ENCODE results near the gene CR2.
"Not testable (repeated sequence)": the region's sequence is repeated elsewhere in the genome, so short reads cannot be mapped to it uniquely, and the experiment has no call there.

Gene CR2

GRCh38 chr1:207510444-207510843, 56.3 kb downstream of the CR2 start:
- DNase-seq (ENCODE audit: low read depth), result no peak

GRCh38 chr1:207514890-207515289, 60.8 kb downstream of the CR2 start:
- DNase-seq (ENCODE audit: low read depth), result no peak

- DNase-seq (ENCODE audit: low read depth), result no peak
These were observed 62.6 kb downstream of the CR2 start for GRCh38 chr1:207516729-207517128.

DNA sequence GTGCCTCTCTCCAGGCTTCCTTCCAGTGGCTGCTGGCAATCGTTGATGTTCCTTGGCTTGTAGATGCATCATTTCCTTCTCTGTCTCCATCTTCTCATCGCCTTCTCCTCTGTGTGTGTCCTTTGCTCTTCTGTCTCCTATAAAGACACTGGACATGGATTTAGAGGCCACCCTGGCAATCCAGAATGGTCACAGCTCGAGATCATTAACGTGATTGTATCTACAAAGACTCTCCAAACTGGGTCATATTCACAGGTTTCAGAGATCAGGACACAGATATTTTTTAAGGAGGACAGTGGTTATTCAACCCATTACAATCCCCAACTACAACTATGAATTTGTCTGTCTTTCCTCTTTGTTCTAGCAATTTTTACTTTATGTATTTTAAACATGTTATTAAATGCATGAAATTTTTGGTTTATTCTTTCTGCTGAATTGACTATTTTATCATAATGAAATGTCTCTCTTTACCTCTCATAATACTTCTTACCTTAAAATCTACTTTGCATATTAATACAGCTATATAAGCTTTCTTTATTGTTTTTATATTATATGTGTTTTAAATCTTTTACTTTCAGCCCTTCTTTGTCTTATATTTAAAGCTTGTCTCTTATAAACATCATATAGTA, 64.6 kb downstream of the CR2 start:
- DNase-seq (ENCODE audit: low read depth), result no peak

GRCh38 chr1:207519505-207520399, 65.6 kb downstream of the CR2 start:
- no peak for DNase-seq (ENCODE audit: low read depth)

GRCh38 chr1:207520400-207521345, 66.5 kb downstream of the CR2 start:
- not testable (repeated sequence) for DNase-seq (ENCODE audit: low read depth)

DNA sequence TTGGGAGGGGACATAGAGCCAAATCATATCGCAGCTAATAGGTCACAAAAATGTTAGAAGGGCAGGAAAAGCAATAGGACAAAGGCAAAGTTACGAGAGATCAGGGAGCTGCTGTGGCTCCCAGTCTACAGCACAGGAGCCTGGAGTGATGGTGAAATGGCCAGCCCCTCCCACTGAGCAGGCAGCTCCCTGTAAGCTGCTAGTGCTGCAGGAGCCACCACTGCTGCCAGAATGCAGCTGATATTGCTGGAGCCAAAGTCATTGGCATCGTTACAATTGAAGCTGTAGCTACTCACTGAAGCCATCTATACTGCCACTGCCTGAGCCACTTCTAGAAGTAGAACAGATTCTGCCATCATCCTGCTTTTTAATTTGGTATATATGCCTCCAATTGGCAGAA, 71.1 kb downstream of the CR2 start:
- not testable (repeated sequence) for DNase-seq (ENCODE audit: low read depth)

- not testable (repeated sequence) for DNase-seq (ENCODE audit: low read depth)
These were observed 74.3 kb downstream of the CR2 start for GRCh38 chr1:207528401-207528800.

- not testable (repeated sequence) for DNase-seq (ENCODE audit: low read depth)
These were observed 82.1 kb downstream of the CR2 start for GRCh38 chr1:207536263-207536662.

Data from activated gamma-delta T cell treated with anti-CD3 and anti-CD28 coated beads, Interleukin-2, amount 50 U/mL, for 16 hours (primary cell).